ENCODE data around the gene PCBP2. TPM values are rescaled to one million over a fixed set of nuclear protein-coding genes. Genes with fewer than 3 reads are reported as not detected.

PCBP2 gene
- polyA plus RNA-seq, 1 donor from 2014 or later = 242 TPM

DNA sequence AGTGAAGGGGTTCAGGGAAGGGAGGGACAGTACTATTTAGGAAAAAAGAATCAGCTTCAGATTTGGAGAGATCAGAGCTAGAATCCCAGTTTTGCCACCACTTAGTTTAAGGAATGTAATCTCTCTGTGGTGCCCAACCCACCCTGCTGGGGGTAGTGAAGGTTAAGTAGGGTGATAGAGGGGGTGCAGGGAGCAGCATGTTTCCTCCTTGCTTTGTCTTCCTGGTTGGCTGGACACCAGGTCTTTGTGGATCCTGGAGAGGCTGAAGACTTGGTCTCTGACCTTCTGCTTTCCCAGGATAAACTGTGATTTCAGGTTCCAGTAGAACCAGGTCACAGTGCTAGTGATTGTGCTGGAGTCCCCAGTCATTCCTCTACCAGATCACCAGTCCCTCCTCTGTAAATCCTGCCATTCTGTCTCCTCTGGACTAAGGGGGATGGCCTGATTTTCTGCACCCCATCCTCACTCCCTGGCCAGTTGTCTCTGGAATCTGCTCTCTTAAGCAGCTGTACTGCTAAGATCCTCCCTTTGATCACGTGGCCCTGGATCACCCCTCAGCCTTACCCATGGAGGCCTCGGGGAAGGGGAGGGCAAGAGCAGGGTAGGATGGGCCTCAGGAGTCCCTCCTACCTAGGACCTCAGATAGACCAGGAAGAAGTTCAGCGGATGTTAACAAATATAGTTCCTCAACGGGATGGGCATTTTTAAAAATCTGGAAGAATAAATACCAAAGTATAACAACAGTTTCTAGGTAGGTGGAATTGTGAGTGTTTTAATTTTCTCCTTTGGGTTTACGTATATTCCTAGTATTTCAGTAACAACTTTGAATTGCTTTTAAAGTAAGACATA is 44.2 kb downstream of the PCBP2 start (continued):
- TF ChIP-seq EZH2 (IDR thresholded peaks at IDR 0.05; ENCODE audit: borderline replicate concordance, insufficient read depth, low read length, poor library complexity, severe bottlenecking) = no peak
- no peak for TF ChIP-seq POLR2AphosphoS5 (IDR thresholded peaks at IDR 0.05)
- TF ChIP-seq MXI1 (conservative IDR thresholded peaks at IDR 0.05; ENCODE audit: poor library complexity, severe bottlenecking) = no peak

DNA sequence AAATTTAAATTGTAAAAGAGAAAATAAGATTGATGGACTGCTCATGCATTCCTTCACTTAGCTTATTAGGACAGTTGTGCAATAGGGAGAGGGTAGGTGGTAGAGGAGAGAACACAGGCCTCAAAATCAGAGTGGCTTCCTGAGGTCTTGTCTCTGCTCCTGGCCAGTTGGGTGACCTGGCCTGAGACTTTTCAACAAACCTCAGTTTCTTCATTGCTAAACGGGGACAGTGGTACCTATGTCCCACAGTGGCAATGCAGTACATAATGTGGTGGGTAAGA is 44.8 kb downstream of the PCBP2 start:
- Histone ChIP-seq H3K9me2 (ENCODE audit: insufficient read depth, low read length) (no peaks in the 10 kb centered on the region), H3K4me3 (ENCODE audit: low read length) (peak overlapping the region; percentile 71), H3K79me2 (replicated peaks; ENCODE audit: insufficient read depth, low read length) (peaks cover 53% of the 10 kb centered on the region), H3K4me2 (ENCODE audit: low read length) (no peak overlapping the region), H3K36me3 (ENCODE audit: insufficient read depth, low read length) (peaks cover 3% of the 10 kb centered on the region), H3K27me3 (ENCODE audit: insufficient read depth, low read depth, low read length) (no peaks in the 10 kb centered on the region), H3K27ac (ENCODE audit: low read length) (no peak overlapping the region), H4K20me1 (ENCODE audit: insufficient read depth) (no peaks in the 10 kb centered on the region), H2AFZ (ENCODE audit: low read depth, low read length) (no peak overlapping the region), H3F3A (ENCODE audit: insufficient read depth, low read length, poor library complexity, severe bottlenecking) (peaks cover 11% of the 10 kb centered on the region), H3K9me3 (ENCODE audit: low read length) (no peaks in the 10 kb centered on the region), H3K9ac (ENCODE audit: low read length) (no peak overlapping the region)
- TF ChIP-seq EP300 (conservative IDR thresholded peaks at IDR 0.05; ENCODE audit: poor library complexity, severe bottlenecking) (no peak), MXI1 (conservative IDR thresholded peaks at IDR 0.05; ENCODE audit: poor library complexity, severe bottlenecking) (no peak)
- TF ChIP-seq, protein P1, sequence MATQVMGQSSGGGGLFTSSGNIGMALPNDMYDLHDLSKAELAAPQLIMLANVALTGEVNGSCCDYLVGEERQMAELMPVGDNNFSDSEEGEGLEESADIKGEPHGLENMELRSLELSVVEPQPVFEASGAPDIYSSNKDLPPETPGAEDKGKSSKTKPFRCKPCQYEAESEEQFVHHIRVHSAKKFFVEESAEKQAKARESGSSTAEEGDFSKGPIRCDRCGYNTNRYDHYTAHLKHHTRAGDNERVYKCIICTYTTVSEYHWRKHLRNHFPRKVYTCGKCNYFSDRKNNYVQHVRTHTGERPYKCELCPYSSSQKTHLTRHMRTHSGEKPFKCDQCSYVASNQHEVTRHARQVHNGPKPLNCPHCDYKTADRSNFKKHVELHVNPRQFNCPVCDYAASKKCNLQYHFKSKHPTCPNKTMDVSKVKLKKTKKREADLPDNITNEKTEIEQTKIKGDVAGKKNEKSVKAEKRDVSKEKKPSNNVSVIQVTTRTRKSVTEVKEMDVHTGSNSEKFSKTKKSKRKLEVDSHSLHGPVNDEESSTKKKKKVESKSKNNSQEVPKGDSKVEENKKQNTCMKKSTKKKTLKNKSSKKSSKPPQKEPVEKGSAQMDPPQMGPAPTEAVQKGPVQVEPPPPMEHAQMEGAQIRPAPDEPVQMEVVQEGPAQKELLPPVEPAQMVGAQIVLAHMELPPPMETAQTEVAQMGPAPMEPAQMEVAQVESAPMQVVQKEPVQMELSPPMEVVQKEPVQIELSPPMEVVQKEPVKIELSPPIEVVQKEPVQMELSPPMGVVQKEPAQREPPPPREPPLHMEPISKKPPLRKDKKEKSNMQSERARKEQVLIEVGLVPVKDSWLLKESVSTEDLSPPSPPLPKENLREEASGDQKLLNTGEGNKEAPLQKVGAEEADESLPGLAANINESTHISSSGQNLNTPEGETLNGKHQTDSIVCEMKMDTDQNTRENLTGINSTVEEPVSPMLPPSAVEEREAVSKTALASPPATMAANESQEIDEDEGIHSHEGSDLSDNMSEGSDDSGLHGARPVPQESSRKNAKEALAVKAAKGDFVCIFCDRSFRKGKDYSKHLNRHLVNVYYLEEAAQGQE (IDR thresholded peaks at IDR 0.05; ENCODE audit: borderline replicate concordance) = no peak

DNA sequence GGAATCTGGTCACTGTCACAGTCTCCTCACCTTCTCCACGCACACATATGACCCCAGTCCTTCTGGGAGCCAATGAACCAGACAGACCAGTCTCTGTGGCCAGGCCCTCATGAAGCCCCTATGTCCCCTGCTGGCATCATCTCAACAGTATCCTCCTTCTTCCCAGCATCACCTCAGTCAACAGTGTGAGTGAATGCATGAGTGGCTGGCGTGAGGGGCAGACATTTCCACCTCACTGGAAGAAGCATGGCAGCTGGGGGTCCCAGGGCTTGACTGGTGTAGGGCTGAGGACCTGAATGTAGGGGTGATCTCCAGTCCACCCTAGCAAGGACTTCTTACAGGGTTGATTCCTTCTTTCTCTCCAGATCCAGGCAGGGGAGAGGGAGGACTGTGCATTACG is 45.6 kb downstream of the PCBP2 start:
- no peak overlapping the region for H3K9ac ChIP-seq (ENCODE audit: low read length)
- peak overlapping the region; percentile 71 for H3K4me3 ChIP-seq (ENCODE audit: low read length)
- H3K4me2 ChIP-seq (ENCODE audit: low read length) = peak overlapping the region; percentile 72
- no peaks in the 10 kb centered on the region for H3K27me3 ChIP-seq (ENCODE audit: insufficient read depth, low read depth, low read length)
- H3K27ac ChIP-seq (ENCODE audit: low read length) = no peak overlapping the region
- H3K9me2 ChIP-seq (ENCODE audit: insufficient read depth, low read length) = no peaks in the 10 kb centered on the region
- no peaks in the 10 kb centered on the region for H3K9me3 ChIP-seq (ENCODE audit: low read length)
- H4K20me1 ChIP-seq (ENCODE audit: insufficient read depth) = no peaks in the 10 kb centered on the region
- peaks cover 3% of the 10 kb centered on the region for H3K36me3 ChIP-seq (ENCODE audit: insufficient read depth, low read length)
- no peak overlapping the region for H2AFZ ChIP-seq (ENCODE audit: low read depth, low read length)
- peaks cover 13% of the 10 kb centered on the region for H3F3A ChIP-seq (ENCODE audit: insufficient read depth, low read length, poor library complexity, severe bottlenecking)
- peaks cover 55% of the 10 kb centered on the region for H3K79me2 ChIP-seq (replicated peaks; ENCODE audit: insufficient read depth, low read length)
- TF ChIP-seq, protein P1 (IDR thresholded peaks at IDR 0.05; ENCODE audit: borderline replicate concordance) = no peak
- TF ChIP-seq TAF1 (IDR thresholded peaks at IDR 0.05; ENCODE audit: low read depth) (no peak), POLR2AphosphoS5 (IDR thresholded peaks at IDR 0.05) (no peak), EZH2 (IDR thresholded peaks at IDR 0.05; ENCODE audit: borderline replicate concordance, insufficient read depth, low read length, poor library complexity, severe bottlenecking) (no peak), EP300 (conservative IDR thresholded peaks at IDR 0.05; ENCODE audit: poor library complexity, severe bottlenecking) (no peak), MXI1 (conservative IDR thresholded peaks at IDR 0.05; ENCODE audit: poor library complexity, severe bottlenecking) (no peak), RAD21 (conservative IDR thresholded peaks at IDR 0.05) (no peak), SMC3 (conservative IDR thresholded peaks at IDR 0.05; ENCODE audit: poor library complexity) (no peak)
- TF ChIP-seq, protein P2, sequence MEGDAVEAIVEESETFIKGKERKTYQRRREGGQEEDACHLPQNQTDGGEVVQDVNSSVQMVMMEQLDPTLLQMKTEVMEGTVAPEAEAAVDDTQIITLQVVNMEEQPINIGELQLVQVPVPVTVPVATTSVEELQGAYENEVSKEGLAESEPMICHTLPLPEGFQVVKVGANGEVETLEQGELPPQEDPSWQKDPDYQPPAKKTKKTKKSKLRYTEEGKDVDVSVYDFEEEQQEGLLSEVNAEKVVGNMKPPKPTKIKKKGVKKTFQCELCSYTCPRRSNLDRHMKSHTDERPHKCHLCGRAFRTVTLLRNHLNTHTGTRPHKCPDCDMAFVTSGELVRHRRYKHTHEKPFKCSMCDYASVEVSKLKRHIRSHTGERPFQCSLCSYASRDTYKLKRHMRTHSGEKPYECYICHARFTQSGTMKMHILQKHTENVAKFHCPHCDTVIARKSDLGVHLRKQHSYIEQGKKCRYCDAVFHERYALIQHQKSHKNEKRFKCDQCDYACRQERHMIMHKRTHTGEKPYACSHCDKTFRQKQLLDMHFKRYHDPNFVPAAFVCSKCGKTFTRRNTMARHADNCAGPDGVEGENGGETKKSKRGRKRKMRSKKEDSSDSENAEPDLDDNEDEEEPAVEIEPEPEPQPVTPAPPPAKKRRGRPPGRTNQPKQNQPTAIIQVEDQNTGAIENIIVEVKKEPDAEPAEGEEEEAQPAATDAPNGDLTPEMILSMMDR (IDR thresholded peaks at IDR 0.05; ENCODE audit: poor library complexity, severe bottlenecking) = no peak
